Panc1 (cell line): ENCODE results near the gene PHPT1. TPM values are rescaled to one million over a fixed set of nuclear protein-coding genes. Genes with fewer than 3 reads are reported as not detected.

Experiments used
- ATAC-seq: fragments of 200-7000 bp; cut with Tn5 transposase; 2 replicates; pipeline ENCODE4 v1.9.1; 2020; ENCODE audit warnings: mild to moderate bottlenecking, moderate library complexity
- BruUV-seq: library from RNA; stranded (reverse); fragments of 400-500 nt; replicated peaks from 2 replicates; lab custom pipeline; 2021; lab: Mats Ljungman, UMichigan
- CTCF ChIA-PET: fragments of 300-600 bp; sonication (Branson Sonifier 250); formaldehyde crosslinking; loops from one replicate; lab custom pipeline; 2022; ENCODE audit warnings: antibody characterized with exemption; lab: Charles Lee
- POLR2A ChIA-PET: fragments of 300-600 bp; sonication (Branson Sonifier 250); formaldehyde crosslinking; loops from one replicate; lab custom pipeline; 2022; ENCODE audit warnings: antibody characterized with exemption; lab: Charles Lee
- DNase-seq: peaks from one replicate; pipeline ENCODE4 v3.0.0-alpha.2; 2010; ENCODE audit warnings: low read depth, low spot score
- H3K27ac ChIP-seq: 2 replicates; pipeline ENCODE4 v1.5.1; 2011; ENCODE audit warnings: mild to moderate bottlenecking, low read length, inconsistent platforms
- H3K27me3 ChIP-seq: fragments of 200-500 bp; sonication (Bioruptor generic); 2 replicates; pipeline ENCODE4 v1.6.0; 2014; ENCODE audit warnings: low read length, inconsistent platforms; ENCODE audit not compliant: control insufficient read depth, insufficient read depth
- H3K36me3 ChIP-seq: fragments of 200-500 bp; sonication (Bioruptor generic); 2 replicates; pipeline ENCODE4 v1.5.1; 2014; ENCODE audit warnings: inconsistent platforms, mild to moderate bottlenecking, low read length, moderate library complexity; ENCODE audit not compliant: control insufficient read depth, insufficient read depth
- H3K4me1 ChIP-seq: 2 replicates; pipeline ENCODE4 v1.5.1; 2011; ENCODE audit warnings: inconsistent platforms, mild to moderate bottlenecking, low read length, moderate library complexity; ENCODE audit not compliant: control insufficient read depth, insufficient read depth
- H3K4me3 ChIP-seq, 2 experiments: 2 replicates each; pipeline ENCODE4 v1.5.1; 2011 to 2012; ENCODE audit warnings: low read depth in 2 of 2, low read length in 2 of 2, mild to moderate bottlenecking in 2 of 2, inconsistent platforms in 1 of 2, moderate library complexity in 1 of 2
- H3K9me3 ChIP-seq: fragments of 200-500 bp; sonication (Bioruptor generic); 2 replicates; pipeline ENCODE4 v1.5.1; 2014; ENCODE audit warnings: low read depth, mild to moderate bottlenecking, inconsistent platforms, low read length, moderate library complexity; ENCODE audit not compliant: control insufficient read depth, insufficient read depth
- CTCF ChIP-seq: fragments of 450-650 bp; IDR thresholded peaks from 2 replicates; pipeline ENCODE4 v1.5.1; 2017; ENCODE audit warnings: mild to moderate bottlenecking
- POLR2AphosphoS5 ChIP-seq: IDR thresholded peaks from 2 replicates; pipeline ENCODE4 v1.6.1; 2012; ENCODE audit warnings: mild to moderate bottlenecking, low read depth, low read length, moderate library complexity
- SIN3A ChIP-seq: IDR thresholded peaks from 2 replicates; pipeline ENCODE4 v1.6.1; 2012; ENCODE audit warnings: low read depth, mild to moderate bottlenecking, low read length, moderate library complexity, borderline replicate concordance; ENCODE audit not compliant: insufficient read depth
- TCF7L2 ChIP-seq: IDR thresholded peaks from 2 replicates; pipeline ENCODE4 v1.6.1; 2011; ENCODE audit warnings: mild to moderate bottlenecking, low read depth, low read length, inconsistent platforms
- in situ Hi-C: cut with HindIII; loops from 2 replicates; pipeline ENCODE4 v1.10.0; 2016; ENCODE audit warnings: low sequenced_read_pairs, low pct_unique_long_range_greater_than_20kb
- intact Hi-C: fragments of 100-400 bp; cut with micrococcal nuclease; formaldehyde crosslinking; loops from one replicate; pipeline ENCODE4 v1.10.0; 2022; ENCODE audit not compliant: unreplicated experiment
- total RNA-seq: library from RNA; stranded (reverse); gene quantifications from one replicate; pipeline ENCODE4 v1.2.1, GENCODE V29; 2021; ENCODE audit not compliant: unreplicated experiment
- TF ChIP-seq, protein P1 (sequence below), 2 experiments: IDR thresholded peaks; 2 replicates each; pipeline ENCODE4 v1.6.1; 2011 to 2012; ENCODE audit warnings: low read depth in 2 of 2, control low read depth in 1 of 2, low read length in 1 of 2, mild to moderate bottlenecking in 1 of 2, moderate library complexity in 1 of 2; ENCODE audit not compliant: insufficient read depth in 1 of 2

The PHPT1 gene
- total RNA-seq, 1 experiment from 2014 or later = 204 TPM

GRCh38 chr9:136838314-136839228 is 10.6 kb upstream of the PHPT1 start:
- TF ChIP-seq CTCF (no peak), TCF7L2 (no peak), POLR2AphosphoS5 (no peak), SIN3A (no peak)
- TF ChIP-seq, protein P1, sequence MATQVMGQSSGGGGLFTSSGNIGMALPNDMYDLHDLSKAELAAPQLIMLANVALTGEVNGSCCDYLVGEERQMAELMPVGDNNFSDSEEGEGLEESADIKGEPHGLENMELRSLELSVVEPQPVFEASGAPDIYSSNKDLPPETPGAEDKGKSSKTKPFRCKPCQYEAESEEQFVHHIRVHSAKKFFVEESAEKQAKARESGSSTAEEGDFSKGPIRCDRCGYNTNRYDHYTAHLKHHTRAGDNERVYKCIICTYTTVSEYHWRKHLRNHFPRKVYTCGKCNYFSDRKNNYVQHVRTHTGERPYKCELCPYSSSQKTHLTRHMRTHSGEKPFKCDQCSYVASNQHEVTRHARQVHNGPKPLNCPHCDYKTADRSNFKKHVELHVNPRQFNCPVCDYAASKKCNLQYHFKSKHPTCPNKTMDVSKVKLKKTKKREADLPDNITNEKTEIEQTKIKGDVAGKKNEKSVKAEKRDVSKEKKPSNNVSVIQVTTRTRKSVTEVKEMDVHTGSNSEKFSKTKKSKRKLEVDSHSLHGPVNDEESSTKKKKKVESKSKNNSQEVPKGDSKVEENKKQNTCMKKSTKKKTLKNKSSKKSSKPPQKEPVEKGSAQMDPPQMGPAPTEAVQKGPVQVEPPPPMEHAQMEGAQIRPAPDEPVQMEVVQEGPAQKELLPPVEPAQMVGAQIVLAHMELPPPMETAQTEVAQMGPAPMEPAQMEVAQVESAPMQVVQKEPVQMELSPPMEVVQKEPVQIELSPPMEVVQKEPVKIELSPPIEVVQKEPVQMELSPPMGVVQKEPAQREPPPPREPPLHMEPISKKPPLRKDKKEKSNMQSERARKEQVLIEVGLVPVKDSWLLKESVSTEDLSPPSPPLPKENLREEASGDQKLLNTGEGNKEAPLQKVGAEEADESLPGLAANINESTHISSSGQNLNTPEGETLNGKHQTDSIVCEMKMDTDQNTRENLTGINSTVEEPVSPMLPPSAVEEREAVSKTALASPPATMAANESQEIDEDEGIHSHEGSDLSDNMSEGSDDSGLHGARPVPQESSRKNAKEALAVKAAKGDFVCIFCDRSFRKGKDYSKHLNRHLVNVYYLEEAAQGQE (IDR thresholded peaks at IDR 0.05; ENCODE audit: insufficient read depth in 1 of 2, low read depth in 2 of 2, low read length in 1 of 2) = no peak
- CTCF ChIA-PET = interaction anchor here (0.6 kb wide), 1 partner anchor 14 kb away, joined by 5 read pairs; no protein-coding TSS in a partner anchor
- no TSS peak for BruUV-seq
- peaks cover 26% of the 10 kb centered on the region for H3K4me1 ChIP-seq
- H3K36me3 ChIP-seq = no peaks in the 10 kb centered on the region
- in situ Hi-C loops (no loop called here), intact Hi-C loops (no loop called here)
- no peak for ATAC-seq
- no peak for DNase-seq
- POLR2A ChIA-PET = no interaction called here
- no peaks in the 10 kb centered on the region for H3K27me3 ChIP-seq
- H3K27ac ChIP-seq = no peak overlapping the region
- no peaks in the 10 kb centered on the region for H3K9me3 ChIP-seq
- H3K4me3 ChIP-seq = no peak overlapping the region

GRCh38 chr9:136839229-136840139 is 9.7 kb upstream of the PHPT1 start:
- BruUV-seq = no TSS peak
- no peaks in the 10 kb centered on the region for H3K9me3 ChIP-seq
- TF ChIP-seq, protein P1 (IDR thresholded peaks at IDR 0.05; ENCODE audit: insufficient read depth in 1 of 2, low read depth in 2 of 2, low read length in 1 of 2) = no peak
- no peak for TF ChIP-seq POLR2AphosphoS5
- ATAC-seq (no peak), DNase-seq (no peak)
- no peaks in the 10 kb centered on the region for H3K27me3 ChIP-seq
- H3K27ac ChIP-seq = peak overlapping the region; percentile 76
- peaks cover 26% of the 10 kb centered on the region for H3K4me1 ChIP-seq
- intact Hi-C loops = no loop called here
- H3K36me3 ChIP-seq = no peaks in the 10 kb centered on the region
- POLR2A ChIA-PET = interaction anchor here (0.6 kb wide), 1 partner anchor 112 kb away, joined by 4 read pairs; no protein-coding TSS in a partner anchor
- H3K4me3 ChIP-seq = no peak overlapping the region
- CTCF ChIA-PET = interaction anchor here (0.6 to 1.0 kb wide), 2 partner anchors 15 to 109 kb away, joined by 3 to 5 read pairs; no protein-coding TSS in a partner anchor
- in situ Hi-C loops = no loop called here
